Mammary microvascular endothelial cell (primary cell): ENCODE data around the gene FCRL3. TPM values are rescaled to one million over a fixed set of nuclear protein-coding genes. Genes with fewer than 3 reads are reported as not detected.

Experiments
- total RNA-seq: library from RNA; depleted of rRNA; stranded (reverse); fragments of >200 nt; gene quantifications from 2 replicates; pipeline ENCODE4 v1.2.3, GENCODE V29; 2015

Gene FCRL3, protein sequence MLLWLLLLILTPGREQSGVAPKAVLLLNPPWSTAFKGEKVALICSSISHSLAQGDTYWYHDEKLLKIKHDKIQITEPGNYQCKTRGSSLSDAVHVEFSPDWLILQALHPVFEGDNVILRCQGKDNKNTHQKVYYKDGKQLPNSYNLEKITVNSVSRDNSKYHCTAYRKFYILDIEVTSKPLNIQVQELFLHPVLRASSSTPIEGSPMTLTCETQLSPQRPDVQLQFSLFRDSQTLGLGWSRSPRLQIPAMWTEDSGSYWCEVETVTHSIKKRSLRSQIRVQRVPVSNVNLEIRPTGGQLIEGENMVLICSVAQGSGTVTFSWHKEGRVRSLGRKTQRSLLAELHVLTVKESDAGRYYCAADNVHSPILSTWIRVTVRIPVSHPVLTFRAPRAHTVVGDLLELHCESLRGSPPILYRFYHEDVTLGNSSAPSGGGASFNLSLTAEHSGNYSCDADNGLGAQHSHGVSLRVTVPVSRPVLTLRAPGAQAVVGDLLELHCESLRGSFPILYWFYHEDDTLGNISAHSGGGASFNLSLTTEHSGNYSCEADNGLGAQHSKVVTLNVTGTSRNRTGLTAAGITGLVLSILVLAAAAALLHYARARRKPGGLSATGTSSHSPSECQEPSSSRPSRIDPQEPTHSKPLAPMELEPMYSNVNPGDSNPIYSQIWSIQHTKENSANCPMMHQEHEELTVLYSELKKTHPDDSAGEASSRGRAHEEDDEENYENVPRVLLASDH
- not detected in 2 replicates for total RNA-seq

DNA sequence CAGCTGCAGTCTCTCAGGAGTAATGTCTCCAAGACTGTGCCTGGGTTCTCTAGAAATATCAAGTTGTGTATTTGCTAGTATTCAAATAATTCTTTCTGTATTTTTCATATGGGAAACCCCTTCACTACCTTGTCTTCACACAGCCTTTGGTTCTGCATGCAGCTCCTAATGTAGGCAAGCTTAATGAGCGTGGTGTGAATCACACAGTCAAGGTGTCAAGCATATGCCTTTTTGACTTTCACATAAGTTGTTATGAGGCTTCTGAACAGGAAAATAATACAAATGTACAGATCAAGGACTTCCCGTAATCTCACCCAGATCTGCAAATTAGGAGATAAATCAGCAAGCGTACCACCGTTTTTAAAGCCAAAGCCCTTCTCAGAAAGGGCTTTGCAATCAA lies at the start of gene FCRL3:
TSS of gene FCRL3 (minus strand) at position 38 of the 400 bp plus-strand sequence. CDS start 280 bp downstream, outside the sequence.

Other genes with a start within 250 kb of the FCRL3 start
- gene FCRL5, start 148.3 kb downstream of the FCRL3 start, total RNA-seq, result not detected in 2 replicates
- gene FCRL4, start 102.7 kb downstream of the FCRL3 start, total RNA-seq, result not detected in 2 replicates
- not detected in 2 replicates for gene FCRL2, start 76.4 kb upstream of the FCRL3 start, total RNA-seq
- not detected in 2 replicates for gene FCRL1, start 119.4 kb upstream of the FCRL3 start, total RNA-seq
- gene CD5L, start 141.0 kb upstream of the FCRL3 start, total RNA-seq, result not detected in 2 replicates